Measurements from ENCODE around the gene IRF2.

IRF2 gene

DNA sequence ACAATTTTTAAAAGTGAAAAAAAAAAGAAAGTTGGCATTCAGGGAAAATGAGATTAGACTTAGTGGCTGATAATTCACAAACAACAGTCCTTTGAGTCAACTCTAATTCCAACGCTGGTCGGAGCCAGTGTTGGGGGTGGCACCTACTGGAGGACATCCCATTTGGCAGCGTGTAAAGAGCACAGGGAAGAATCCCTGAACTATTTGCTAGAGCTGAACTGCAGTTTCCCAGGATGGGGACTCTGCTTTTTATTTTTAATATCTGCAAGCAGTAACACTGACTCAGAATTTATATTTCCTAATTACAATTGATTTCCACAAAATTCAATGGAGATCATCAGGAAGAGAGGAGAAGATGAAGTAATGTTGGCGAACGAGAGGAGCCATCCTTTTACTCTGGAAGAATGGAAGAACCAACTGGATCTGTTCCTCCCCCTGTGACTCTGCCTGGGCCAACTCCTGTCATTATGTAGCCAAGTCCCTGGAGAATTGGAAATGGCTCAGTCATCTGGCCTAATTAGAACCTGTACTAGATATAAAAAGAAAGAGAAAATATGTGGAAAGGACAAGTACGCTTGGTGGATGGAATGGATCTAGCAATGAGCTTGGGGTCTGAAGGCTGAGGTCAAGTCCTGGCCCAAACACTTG lies 76.7 kb downstream of the IRF2 start:
- TF ChIP-seq, protein P1, sequence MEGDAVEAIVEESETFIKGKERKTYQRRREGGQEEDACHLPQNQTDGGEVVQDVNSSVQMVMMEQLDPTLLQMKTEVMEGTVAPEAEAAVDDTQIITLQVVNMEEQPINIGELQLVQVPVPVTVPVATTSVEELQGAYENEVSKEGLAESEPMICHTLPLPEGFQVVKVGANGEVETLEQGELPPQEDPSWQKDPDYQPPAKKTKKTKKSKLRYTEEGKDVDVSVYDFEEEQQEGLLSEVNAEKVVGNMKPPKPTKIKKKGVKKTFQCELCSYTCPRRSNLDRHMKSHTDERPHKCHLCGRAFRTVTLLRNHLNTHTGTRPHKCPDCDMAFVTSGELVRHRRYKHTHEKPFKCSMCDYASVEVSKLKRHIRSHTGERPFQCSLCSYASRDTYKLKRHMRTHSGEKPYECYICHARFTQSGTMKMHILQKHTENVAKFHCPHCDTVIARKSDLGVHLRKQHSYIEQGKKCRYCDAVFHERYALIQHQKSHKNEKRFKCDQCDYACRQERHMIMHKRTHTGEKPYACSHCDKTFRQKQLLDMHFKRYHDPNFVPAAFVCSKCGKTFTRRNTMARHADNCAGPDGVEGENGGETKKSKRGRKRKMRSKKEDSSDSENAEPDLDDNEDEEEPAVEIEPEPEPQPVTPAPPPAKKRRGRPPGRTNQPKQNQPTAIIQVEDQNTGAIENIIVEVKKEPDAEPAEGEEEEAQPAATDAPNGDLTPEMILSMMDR (IDR thresholded peaks at IDR 0.05): no peak

DNA sequence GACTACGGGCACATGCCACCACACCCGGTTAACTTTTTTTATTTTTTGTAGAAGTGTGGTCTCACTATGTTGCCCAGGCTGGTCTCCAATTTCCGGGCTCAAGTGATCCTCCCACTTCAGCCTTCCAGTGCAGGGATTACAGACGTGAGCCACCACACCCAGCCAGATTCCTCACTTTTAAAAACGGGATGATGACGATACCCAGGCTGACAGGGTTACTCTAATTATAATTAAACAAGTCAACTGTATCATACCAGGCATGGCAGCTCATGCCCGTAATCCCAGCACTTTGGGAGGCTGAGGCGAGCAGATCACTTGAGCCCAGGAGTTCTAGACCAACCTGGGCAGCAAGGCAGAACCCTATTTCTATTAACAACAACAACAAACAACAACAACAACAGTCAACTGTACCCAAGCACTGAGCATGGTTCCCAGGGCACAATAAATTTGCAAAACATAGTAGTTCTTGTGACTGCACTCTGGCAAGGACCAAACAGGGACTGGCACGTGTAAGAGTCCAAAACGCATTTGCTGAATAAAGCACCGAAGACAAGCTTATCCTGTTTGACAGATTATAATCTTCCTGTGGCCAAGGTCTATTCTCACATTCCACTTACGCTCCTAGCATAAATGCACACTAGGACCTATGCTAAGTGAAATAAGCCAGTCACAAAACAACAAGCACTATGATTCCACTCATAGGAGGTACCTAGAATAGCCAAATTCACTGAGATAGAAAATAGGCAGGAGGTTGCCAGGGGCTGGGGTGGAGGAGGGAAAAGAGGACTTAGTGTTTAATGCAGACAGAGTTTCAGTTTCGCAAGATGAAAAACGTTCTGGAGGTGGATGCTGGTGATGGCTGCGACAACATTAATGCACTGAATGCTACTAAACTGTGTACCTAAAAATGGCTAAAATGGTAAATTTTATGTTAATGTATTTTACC lies 77.5 kb downstream of the IRF2 start:
- TF ChIP-seq, protein P1 (IDR thresholded peaks at IDR 0.05): no peak

DNA sequence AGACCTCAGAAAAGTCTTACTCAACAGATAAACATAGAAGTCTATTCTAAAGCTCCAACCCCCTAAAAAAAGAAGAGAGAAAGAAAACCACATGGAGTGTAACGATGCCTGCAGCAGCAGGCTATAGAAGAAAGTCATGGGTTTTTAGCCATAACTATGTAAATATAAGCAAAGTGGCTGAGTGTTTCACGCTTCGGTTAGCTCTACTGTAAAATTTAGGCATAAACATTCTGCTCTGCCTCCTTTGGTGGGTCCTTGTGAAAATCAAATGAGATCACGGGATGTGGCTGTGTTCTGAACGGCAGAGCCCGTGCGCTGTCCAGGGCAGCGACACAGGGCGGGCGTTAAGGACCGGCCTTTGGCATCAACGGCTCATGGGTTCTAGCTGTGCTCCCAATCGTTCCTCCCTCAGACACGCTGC lies 78.4 kb downstream of the IRF2 start:
- TF ChIP-seq, protein P1 (IDR thresholded peaks at IDR 0.05): no peak

DNA sequence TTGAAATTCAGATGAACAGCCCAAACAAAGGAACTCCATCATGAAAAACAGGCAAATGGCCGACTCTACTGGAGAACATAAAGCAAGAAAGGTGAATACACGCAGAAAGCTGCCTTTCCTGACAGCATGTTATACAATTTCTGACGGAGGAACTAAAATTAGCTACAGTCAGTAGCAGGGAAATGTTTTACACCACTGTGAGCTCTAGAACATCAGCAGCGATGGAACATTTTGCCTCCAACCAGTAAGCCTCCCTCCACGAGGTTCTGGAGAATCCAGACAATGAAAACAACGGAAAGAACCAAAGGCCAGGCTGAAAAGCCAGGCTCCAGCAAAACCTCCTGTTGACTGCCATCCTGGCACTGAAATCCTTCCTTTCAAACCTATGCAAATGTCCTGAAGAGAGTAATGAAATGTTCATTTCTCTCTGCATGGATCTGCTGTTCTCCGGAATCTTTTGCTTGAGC lies 78.9 kb downstream of the IRF2 start:
- TF ChIP-seq, protein P1 (IDR thresholded peaks at IDR 0.05): no peak

DNA sequence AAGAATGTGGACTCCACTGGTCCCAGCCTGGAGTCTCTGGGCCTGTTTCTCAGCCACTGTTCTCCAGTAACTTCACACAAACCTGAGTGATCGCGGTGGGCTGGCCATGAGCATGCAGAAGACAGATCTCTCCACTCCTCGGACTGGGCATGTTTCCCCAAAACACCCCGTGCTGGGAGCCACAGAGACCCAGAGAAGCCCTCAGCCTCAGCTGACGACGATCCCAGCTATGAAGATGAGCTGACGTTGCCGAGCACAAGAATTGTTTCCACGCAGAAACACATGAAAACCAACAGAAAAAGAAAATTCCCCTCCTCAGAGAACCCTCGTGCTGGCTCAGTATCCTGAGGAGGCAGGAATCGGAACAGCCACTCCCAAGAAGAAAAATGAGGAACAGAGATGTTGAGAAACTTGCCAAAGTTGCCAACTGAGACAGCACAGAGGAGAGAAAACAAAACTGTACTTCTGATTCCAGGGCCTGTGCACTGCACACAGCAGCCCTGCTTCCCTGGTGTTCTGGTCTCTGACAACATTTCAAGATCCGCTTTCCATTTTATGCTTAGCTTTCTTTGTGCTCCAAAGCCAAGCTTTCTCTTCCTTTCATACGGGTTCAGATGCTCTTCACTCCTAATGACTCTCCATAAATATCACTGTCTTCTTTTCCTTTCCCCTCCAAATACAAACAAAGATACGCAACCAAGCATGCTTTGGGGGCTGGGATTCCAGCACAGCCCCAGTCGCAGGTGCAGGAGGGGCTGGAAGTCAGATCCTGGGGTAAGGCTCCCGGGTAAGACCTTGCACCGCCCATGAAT lies 81.4 kb downstream of the IRF2 start:
- TF ChIP-seq, protein P1 (IDR thresholded peaks at IDR 0.05): no peak

DNA sequence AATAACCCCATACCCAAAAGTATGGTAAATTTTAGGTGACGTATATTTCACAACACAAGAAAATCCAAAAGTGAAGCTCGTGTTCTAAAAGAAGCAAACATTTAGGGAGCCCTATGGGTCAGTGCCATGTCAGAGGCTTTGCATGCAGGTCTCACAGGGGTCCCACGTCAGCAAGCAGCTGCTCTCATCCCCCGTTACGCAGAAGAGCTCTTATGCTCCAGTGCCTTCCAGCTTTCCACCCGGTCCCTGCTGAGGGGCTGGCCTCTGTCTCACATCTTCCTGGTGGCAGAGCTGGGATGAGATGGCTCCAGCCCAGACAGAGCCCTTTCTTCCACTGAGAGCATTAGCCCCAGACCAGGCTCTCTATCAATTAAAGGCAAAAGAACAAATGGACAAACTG lies 82.0 kb downstream of the IRF2 start:
- TF ChIP-seq, protein P1 (IDR thresholded peaks at IDR 0.05): no peak
